Embryonic facial prominence (tissue), 1 donor: Measurements from ENCODE around the gene CITED4.
"Not testable (repeated sequence)": the region's sequence is repeated elsewhere in the genome, so short reads cannot be mapped to it uniquely, and the experiment has no call there.

Experiments
- DNase-seq: peaks from one replicate; pipeline ENCODE4 v3.0.0-alpha.2; 2016; ENCODE audit errors: extremely low spot score

CITED4 gene, protein sequence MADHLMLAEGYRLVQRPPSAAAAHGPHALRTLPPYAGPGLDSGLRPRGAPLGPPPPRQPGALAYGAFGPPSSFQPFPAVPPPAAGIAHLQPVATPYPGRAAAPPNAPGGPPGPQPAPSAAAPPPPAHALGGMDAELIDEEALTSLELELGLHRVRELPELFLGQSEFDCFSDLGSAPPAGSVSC

GRCh38 chr1:40862008-40862863, at the start of gene CITED4:
Gene CITED4 (minus strand): TSS chr1:40862363. CDS start chr1:40862127, 236 bp downstream.
- peak; percentile 74 for DNase-seq

DNA sequence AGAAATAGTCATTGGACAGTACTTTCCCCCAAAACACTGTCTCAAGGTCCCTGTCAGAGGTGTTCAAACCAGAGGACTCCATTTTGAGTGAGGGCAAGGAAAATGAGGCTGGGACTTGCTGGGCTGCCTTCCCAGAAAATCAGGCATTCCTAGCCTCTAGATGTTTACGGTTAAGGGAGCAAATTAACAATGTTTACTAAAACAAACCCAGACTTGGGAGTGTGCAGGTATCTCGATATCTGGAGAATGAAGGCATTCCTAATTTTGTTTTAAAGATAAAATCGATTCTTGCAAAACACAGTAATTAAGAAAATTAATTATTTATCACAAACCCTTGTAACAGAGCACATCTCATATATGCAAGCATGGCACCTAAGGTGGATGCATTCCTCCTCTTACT, 48.9 kb upstream of the CITED4 start:
- DNase-seq = no peak

GRCh38 chr1:40909281-40909680, 47.1 kb upstream of the CITED4 start:
- no peak for DNase-seq

GRCh38 chr1:40908350-40908749, 46.2 kb upstream of the CITED4 start:
- no peak for DNase-seq

DNA sequence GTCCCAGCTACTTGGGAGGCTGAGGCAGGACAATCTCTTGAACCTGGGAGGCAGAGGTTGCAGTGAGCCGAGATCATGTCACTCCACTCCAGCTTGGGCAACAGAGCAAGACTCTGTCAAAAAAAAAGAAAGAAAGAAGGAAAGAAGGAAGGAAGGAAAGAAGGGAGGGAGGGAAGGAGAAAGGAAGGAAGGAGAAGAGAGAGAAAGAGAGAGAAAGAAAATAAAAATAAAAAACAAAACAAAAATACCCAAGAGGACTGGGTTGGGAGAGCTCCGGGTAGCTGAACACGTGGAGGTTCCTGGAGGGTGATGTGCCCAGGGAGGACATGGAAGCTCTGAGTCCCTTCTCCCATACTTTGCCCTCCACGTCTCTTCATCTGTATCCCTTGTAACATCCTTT, 45.7 kb upstream of the CITED4 start:
- DNase-seq = no peak

- DNase-seq = no peak
Measured at GRCh38 chr1:40906781-40907400, 44.7 kb upstream of the CITED4 start.

DNA sequence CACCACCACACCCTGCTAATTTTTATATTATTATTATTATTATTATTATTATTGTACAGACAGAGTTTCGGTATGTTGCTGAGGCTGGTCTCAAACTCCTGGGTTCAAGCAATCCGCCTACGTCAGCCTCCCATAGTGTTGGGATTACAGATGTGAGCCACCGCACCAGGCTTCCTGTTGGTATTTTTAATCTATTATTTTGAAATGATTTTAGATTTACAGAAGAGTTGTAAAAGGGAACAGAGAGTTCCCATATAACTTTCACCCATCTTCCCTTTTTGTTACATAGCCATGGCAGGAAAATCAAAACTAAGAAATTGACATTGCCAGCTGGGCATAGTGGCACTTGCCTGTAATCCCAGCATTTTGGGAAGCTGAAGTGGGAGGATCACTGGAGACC, 42.9 kb upstream of the CITED4 start:
- no peak for DNase-seq

DNA sequence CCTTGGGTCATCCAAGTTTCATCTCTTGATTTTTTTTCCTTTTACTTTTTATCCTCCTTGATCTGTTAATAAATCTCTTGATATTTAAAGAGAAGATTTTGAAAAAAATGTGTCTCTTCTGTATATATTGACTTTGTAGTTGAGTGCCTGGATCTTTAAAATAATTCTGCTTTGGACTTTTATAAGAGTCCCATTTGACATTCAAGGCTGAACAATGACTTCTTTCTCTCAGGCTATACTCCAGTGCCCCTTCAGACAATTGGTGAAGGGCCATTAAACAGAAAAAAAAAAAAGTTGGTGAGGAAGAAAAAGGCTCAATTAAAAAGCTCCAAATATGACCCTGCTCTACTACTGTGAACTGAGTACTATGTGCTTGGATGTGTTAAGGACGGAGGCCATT, 40.9 kb upstream of the CITED4 start:
- DNase-seq = no peak

GRCh38 chr1:40901886-40902852, 40.0 kb upstream of the CITED4 start:
- no peak for DNase-seq

DNA sequence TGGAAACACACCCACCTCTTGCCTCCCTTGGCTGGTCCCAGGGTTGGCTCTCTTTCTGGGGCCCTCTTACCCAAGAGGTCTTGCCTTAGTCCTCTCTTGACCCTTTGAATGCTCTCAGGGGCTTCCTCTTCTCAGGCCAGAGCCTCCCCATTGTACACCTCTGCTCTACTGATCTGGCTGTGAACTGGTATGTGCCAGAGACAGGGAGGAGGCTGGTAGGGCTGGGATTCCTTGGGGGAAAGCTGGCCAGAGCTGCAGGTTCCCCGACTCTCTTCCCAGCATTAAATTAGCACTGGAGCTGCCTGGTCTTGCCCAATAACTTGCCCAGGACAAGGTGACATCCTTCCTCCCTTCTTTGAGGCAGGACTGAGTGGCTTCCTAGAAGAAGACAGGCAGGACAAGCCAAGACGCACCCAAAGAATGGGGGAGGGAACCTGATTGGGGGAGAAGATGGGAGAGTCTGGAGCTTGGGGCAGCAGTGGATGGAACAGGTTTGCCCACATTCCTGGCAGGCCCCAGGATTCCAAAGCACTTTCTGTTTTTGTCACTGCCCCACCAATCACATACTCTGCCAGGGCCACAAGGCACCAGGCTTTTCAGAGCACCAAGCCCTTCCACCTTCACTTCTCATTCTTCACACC, 37.2 kb upstream of the CITED4 start:
- DNase-seq = no peak

- DNase-seq = no peak
Measured at GRCh38 chr1:40898431-40898901, 36.3 kb upstream of the CITED4 start.

GRCh38 chr1:40897513-40897912, 35.4 kb upstream of the CITED4 start:
- no peak for DNase-seq

DNA sequence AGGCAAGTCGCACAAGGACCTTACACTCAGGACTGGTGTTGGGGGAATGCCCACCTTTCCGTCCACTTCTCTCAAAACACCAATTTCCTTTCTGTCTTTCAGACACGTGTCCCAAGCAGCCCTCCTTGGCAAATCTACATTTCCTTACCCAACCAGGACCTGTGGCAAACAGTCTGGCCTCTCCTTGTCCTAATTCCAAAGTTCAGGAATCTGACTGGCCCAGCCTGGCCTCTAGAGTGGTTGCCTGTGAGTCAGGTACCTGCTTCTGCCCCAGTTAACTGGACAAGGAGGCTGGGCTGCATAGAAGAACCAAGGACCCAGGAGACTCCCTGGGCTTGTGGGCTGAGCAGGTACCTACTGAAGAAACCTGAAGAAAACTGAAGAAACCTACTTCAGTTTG, 34.3 kb upstream of the CITED4 start:
- DNase-seq = no peak

- DNase-seq = no peak
Measured at GRCh38 chr1:40895601-40896000, 33.4 kb upstream of the CITED4 start.

DNA sequence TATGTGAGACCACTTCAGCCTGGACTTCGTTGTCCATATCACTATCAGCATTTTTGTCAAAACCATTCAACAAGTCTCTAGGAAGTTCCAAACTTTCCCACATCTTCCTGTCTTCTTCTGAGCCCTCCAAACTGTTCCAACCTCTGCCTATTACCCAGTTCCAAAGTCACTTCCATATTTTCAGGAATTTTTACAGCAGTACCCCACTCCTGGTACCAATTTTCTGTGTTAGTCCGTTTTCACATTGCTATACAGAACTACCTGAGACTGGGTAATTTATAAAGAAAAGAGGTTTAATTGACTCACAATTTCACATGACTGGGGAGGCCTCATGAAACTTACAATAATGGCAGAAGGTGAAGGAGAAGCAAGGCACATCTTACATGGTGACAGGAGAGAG, 32.7 kb upstream of the CITED4 start:
- DNase-seq = not testable (repeated sequence)

DNA sequence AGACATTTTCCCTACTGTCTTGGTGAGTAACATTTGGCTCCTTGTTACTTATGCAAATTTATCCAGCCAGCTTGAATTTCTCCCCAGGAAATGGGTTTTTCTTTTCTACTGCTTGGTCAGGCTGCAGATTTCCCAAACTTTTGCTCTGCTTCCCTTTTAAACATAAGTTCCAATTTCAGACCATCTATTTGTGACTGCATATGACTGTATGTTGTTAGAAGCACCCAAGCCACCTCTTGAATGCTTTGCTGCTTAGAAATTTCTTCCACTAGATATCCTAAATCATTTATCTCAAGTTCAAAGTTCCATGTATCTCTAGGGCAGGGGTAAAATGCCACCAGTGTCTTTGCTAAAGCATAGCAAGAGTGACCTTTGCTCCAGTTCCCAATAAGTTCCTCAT, 32.3 kb upstream of the CITED4 start:
- DNase-seq = no peak

DNA sequence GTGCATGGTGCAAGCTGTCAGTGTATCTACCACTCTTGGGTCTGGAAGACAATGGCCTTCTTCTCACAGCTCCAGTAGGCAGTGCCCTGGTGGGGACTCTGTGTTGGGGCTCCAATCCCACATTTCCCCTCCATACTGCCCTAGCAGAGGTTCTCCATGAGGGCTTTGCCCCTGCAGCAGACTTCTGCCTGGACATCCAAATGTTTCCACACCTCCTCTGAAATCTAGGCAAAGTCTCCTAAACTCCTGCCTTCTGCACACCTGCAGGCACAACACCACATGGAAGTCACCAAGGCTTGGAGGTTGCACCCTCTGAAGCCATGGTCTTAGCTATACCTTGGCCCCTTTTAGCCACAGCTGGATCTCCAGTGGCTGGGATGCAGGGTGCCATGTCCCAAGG, 31.8 kb upstream of the CITED4 start:
- no peak for DNase-seq

DNA sequence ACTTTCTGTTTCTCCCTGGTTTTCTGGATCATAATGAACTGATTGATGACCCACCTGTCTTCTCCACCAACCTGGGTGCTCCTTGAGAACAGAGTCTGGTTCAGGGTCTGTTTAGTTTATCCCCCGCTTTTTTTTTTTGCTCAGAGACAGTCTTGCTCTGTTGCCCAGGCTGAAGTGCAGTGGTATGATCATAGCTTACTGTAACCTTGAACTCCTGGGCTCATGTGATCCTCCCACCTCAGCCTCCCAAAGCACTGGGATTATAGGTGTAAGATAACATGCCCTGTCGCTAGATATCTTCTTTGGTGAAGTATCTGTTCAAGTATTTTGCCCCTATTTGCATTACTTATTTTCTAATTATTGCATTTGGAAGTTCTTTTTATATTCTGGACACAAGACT, 30.2 kb upstream of the CITED4 start:
- no peak for DNase-seq

GRCh38 chr1:40890771-40891170, 28.6 kb upstream of the CITED4 start:
- DNase-seq = no peak

- DNase-seq = no peak
Measured at GRCh38 chr1:40887652-40888051, 25.5 kb upstream of the CITED4 start.

DNA sequence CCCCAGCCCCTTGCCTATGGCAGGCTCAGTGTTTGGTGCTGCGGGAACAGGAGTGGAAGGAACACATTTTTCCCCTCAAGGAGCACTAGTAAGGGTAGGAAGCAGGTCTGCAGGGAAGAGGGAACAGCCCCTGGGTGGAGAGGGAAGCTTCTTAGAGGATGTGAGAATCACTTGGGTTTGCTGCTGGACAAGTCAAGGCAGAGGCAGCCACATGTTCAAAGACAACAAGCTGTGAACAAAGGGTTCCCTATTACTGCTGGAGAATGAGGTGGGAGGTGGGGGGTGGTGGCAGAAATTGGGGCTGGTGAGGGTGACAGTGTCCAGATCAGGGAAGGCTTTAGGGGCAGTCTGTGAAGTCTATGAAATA, 24.8 kb upstream of the CITED4 start:
- DNase-seq = no peak
